Measurements from ENCODE around the gene CCDC141. TPM values are rescaled to one million over a fixed set of nuclear protein-coding genes. Genes with fewer than 3 reads are reported as not detected.
A peak's percentile ranks its signal among the peaks of the same experiment; 100 is the strongest.

The CCDC141 gene
- total RNA-seq, 2 donors from 2014 or later: 118 to 142 TPM

GRCh38 chr2:178844269-178844668, 205.7 kb downstream of the CCDC141 start:
- Histone ChIP-seq H3K4me3 (ENCODE audit: low read length) (no peak overlapping the region), H3K27ac (ENCODE audit: low read depth, low read length) (no peak overlapping the region), H3K9me3 (ENCODE audit: control insufficient read depth, low read length) (peaks cover 10% of the 10 kb centered on the region), H3K36me3 (ENCODE audit: control insufficient read depth, insufficient read depth, low read length) (peaks cover 100% of the 10 kb centered on the region), H3K9ac (ENCODE audit: extremely low read depth, low read length, poor library complexity, severe bottlenecking) (no peak overlapping the region), H3K27me3 (ENCODE audit: control insufficient read depth, insufficient read depth, low read length, poor library complexity, severe bottlenecking) (no peaks in the 10 kb centered on the region), H3K4me1 (ENCODE audit: control insufficient read depth, insufficient read depth, low read length) (no peaks in the 10 kb centered on the region)
- Mint-ChIP-seq H3K4me3 (no peak overlapping the region), H3K27ac (no peak overlapping the region), H3K4me1 (peaks cover 3% of the 10 kb centered on the region), H3K36me3 (ENCODE audit: low read depth) (peaks cover 75% of the 10 kb centered on the region), H3K9me3 (peaks cover 7% of the 10 kb centered on the region), H3K27me3 (ENCODE audit: insufficient read depth) (peaks cover 6% of the 10 kb centered on the region)
- DNase-seq: no peak
- WGBS, 2 experiments (ENCODE audit: insufficient coverage in 1 of 2, insufficient read length in 1 of 2): 89 to 95% methylated on average over 4 of the region's 4 CpGs
- no peak for TF ChIP-seq CTCF (conservative IDR thresholded peaks at IDR 0.05)

- no peaks in the 10 kb centered on the region for H3K27me3 ChIP-seq (ENCODE audit: control insufficient read depth, insufficient read depth, low read length, poor library complexity, severe bottlenecking)
- 100% methylated on average over 1 of the region's 1 CpG; no CpG with 5 or more reads in 1 of the 2 experiments for WGBS, 2 experiments (ENCODE audit: insufficient coverage in 1 of 2, insufficient read length in 1 of 2)
- TF ChIP-seq CTCF (conservative IDR thresholded peaks at IDR 0.05): no peak
- no peak for DNase-seq
- Mint-ChIP-seq H3K27me3 (ENCODE audit: insufficient read depth) (peaks cover 6% of the 10 kb centered on the region), H3K36me3 (ENCODE audit: low read depth) (peaks cover 73% of the 10 kb centered on the region), H3K4me3 (no peak overlapping the region), H3K27ac (no peak overlapping the region), H3K4me1 (no peaks in the 10 kb centered on the region), H3K9me3 (peaks cover 7% of the 10 kb centered on the region)
- no peaks in the 10 kb centered on the region for H3K4me1 ChIP-seq (ENCODE audit: control insufficient read depth, insufficient read depth, low read length)
- no peak overlapping the region for H3K27ac ChIP-seq (ENCODE audit: low read depth, low read length)
- peaks cover 96% of the 10 kb centered on the region for H3K36me3 ChIP-seq (ENCODE audit: control insufficient read depth, insufficient read depth, low read length)
- H3K4me3 ChIP-seq (ENCODE audit: low read length): no peak overlapping the region
- no peak overlapping the region for H3K9ac ChIP-seq (ENCODE audit: extremely low read depth, low read length, poor library complexity, severe bottlenecking)
- H3K9me3 ChIP-seq (ENCODE audit: control insufficient read depth, low read length): peaks cover 10% of the 10 kb centered on the region
Observed at GRCh38 chr2:178843697-178844096, 206.2 kb downstream of the CCDC141 start.

- no peak overlapping the region for H3K27ac Mint-ChIP-seq
- no peaks in the 10 kb centered on the region for H3K9me3 Mint-ChIP-seq
- H3K4me1 Mint-ChIP-seq: peaks cover 14% of the 10 kb centered on the region
- Histone ChIP-seq H3K9ac (ENCODE audit: extremely low read depth, low read length, poor library complexity, severe bottlenecking) (no peak overlapping the region), H3K4me3 (ENCODE audit: low read length) (no peak overlapping the region), H3K27me3 (ENCODE audit: control insufficient read depth, insufficient read depth, low read length, poor library complexity, severe bottlenecking) (no peaks in the 10 kb centered on the region), H3K36me3 (ENCODE audit: control insufficient read depth, insufficient read depth, low read length) (peaks cover 94% of the 10 kb centered on the region), H3K9me3 (ENCODE audit: control insufficient read depth, low read length) (no peaks in the 10 kb centered on the region), H3K4me1 (ENCODE audit: control insufficient read depth, insufficient read depth, low read length) (peaks cover 6% of the 10 kb centered on the region), H3K27ac (ENCODE audit: low read depth, low read length) (no peak overlapping the region)
- TF ChIP-seq CTCF (conservative IDR thresholded peaks at IDR 0.05): no peak
- peaks cover 69% of the 10 kb centered on the region for H3K36me3 Mint-ChIP-seq (ENCODE audit: low read depth)
- peak; percentile 76 for DNase-seq
- 38 to 77% methylated on average over 3 to 4 of the region's 4 CpGs for WGBS, 2 experiments (ENCODE audit: insufficient coverage in 1 of 2, insufficient read length in 1 of 2)
- H3K27me3 Mint-ChIP-seq (ENCODE audit: insufficient read depth): no peaks in the 10 kb centered on the region
- H3K4me3 Mint-ChIP-seq: no peak overlapping the region
Observed at GRCh38 chr2:178836807-178837206, 213.1 kb downstream of the CCDC141 start.
